ENCODE data around the gene TATDN3. TPM values are rescaled to one million over a fixed set of nuclear protein-coding genes. Genes with fewer than 3 reads are reported as not detected.
"Not testable (repeated sequence)": the region's sequence is repeated elsewhere in the genome, so short reads cannot be mapped to it uniquely, and the experiment has no call there.

TATDN3 gene
- total and polyA plus RNA-seq, 3 donors from 2014 or later: 9.5 to 19.7 (median 17.9) TPM

DNA sequence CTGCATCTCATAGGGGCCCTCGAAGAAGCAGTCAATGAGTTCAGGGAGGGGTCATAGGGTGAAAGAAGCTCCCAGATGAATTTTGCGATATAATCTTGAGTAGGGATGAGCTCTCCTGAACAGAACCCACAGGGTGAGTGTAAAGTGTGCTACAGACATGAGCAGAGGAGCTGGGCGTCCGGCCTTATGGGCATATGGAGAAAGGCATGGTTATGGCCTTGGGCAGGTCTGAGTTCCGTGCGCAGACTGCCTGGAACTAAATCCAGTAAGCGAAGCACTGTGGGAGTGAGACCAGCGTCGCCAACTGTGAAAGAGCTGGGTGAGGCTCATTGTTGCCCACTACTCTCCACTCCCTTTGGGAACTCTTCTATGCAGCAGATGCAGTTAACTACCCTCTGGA is 28.9 kb upstream of the TATDN3 start:
- WGBS, 2 donors: 95 to 98% methylated on average over 9 of the region's 9 CpGs
- intact Hi-C loops (cut with DNase I; ENCODE audit: low total_unique reads): no loop called here
- no peak for DNase-seq
- H3K4me3 ChIP-seq: no peak overlapping the region
- no peaks in the 10 kb centered on the region for H3K4me1 ChIP-seq
- H3K27me3 ChIP-seq: no peaks in the 10 kb centered on the region
- no peaks in the 10 kb centered on the region for H3K9me3 ChIP-seq
- H3K27ac ChIP-seq: no peak overlapping the region
- H3K36me3 ChIP-seq (ENCODE audit: low read depth, missing control alignments): no peaks in the 10 kb centered on the region
- TF ChIP-seq POLR2A (IDR thresholded peaks at IDR 0.05) (no peak), CTCF (IDR thresholded peaks at IDR 0.05) (no peak)

DNA sequence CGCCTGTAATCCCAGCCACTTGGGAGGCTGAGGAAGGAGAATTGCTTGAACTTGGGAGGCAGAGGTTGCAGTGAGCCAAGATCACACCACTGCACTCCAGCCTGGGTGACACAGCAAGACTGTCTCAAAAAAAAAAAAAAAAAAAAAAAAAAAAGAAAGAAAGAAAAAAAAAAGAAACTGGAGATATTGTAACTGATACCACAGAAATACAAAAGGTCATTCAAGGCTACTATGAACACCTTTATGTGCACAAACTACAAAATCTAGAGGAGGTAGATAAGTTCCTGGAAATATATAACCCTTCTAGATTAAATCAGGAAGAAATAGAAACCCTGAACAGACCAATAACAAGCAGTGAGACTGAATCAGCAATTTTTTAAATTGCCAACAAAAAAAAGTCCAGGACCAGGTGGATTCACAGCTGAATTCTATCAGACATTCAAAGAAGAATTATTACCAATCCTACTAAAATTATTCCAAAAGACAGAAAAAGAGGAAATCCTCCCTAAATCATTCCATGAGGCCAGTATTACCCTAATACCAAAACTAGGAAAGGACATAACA is 26.9 kb upstream of the TATDN3 start:
- H3K27ac ChIP-seq; H3K4me1 ChIP-seq; H3K36me3 ChIP-seq (ENCODE audit: low read depth, missing control alignments); DNase-seq; H3K9me3 ChIP-seq; intact Hi-C loops (cut with DNase I; ENCODE audit: low total_unique reads); H3K27me3 ChIP-seq; H3K4me3 ChIP-seq: not testable (repeated sequence)
- 92 to 93% methylated on average over 1 of the region's 1 CpG for WGBS, 2 donors

DNA sequence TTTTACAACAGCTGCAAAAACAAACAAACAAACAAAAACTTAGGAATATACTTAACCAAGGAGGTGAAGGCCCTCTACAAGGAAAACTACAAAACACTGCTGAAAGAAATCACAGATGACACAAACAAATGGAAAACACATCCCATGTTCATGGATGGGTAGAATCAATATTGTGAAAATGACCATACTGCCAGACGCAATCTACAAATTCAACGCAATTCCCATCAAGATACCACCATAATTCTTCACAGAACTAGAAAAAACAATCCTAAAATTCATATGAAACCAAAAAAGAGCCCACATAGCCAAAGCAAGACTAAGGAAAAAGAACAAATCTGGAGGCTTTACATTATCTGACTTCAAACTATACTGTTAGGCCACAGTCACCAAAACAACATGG is 24.9 kb upstream of the TATDN3 start:
- H3K4me3 ChIP-seq; H3K36me3 ChIP-seq (ENCODE audit: low read depth, missing control alignments); H3K4me1 ChIP-seq; DNase-seq; H3K27ac ChIP-seq; H3K9me3 ChIP-seq; H3K27me3 ChIP-seq; intact Hi-C loops (cut with DNase I; ENCODE audit: low total_unique reads): not testable (repeated sequence)
- 46 to 99% methylated on average over 2 of the region's 2 CpGs for WGBS, 2 donors

DNA sequence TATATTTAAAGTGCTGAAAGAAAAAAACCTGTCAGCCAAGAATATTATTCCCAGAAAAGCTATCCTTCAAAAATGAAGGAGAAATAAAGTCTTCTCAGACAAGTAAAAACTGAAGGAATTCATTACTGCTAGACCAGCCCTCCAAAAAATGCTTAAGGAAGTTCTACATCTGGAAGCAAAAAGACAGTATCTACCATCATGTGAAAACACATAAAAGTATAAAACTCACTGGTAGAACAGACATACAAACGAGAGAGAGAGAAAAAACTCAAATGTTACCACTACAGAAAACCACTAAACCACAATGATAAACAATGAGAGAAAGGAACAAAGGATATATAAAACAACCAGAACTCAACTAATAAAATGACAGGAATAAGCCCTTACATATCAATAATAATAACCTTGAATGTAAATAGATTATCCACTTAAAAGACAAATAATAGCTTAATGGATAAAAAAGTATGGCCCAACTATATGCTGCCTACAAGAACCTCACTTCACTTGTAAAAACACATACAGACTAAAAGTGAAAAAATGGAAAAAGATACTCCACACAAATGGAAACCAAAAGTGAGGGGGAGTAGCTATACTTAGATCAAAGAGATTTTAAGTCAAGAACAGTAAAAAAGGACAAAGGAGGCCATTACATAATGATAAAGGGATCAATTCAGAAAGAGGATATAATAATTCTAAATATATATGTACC is 22.1 kb upstream of the TATDN3 start:
- DNase-seq: no peak
- H3K9me3 ChIP-seq: no peaks in the 10 kb centered on the region
- no peaks in the 10 kb centered on the region for H3K27me3 ChIP-seq
- no peaks in the 10 kb centered on the region for H3K36me3 ChIP-seq (ENCODE audit: low read depth, missing control alignments)
- no peak overlapping the region for H3K27ac ChIP-seq
- 81 to 88% methylated on average over 1 of the region's 1 CpG for WGBS, 2 donors
- intact Hi-C loops (cut with DNase I; ENCODE audit: low total_unique reads): no loop called here
- H3K4me1 ChIP-seq: no peaks in the 10 kb centered on the region
- TF ChIP-seq POLR2A (IDR thresholded peaks at IDR 0.05) (no peak), CTCF (IDR thresholded peaks at IDR 0.05) (no peak)
- no peak overlapping the region for H3K4me3 ChIP-seq

DNA sequence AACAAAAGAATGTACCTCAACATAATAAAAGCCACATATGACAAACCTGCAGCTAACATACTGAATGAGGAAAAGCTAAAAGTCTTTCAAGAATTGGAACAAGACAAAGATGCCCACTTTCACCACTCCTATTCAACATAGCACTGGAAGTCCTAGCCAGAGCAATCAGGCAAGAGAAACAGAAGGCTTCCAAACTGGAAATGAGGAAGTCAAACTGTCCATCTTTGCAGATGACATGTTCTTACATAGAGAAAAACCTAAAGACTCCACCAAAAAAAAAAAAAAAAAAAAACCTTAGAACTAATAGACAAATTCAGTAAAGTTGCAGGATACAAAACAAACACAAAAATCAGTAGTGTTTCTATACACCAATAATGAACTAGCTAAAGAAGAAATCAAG is 20.4 kb upstream of the TATDN3 start:
- DNase-seq: no peak
- intact Hi-C loops (cut with DNase I; ENCODE audit: low total_unique reads): no loop called here
- H3K27ac ChIP-seq: no peak overlapping the region

More for the DNA sequence above, 20.4 kb upstream of the TATDN3 start:
- Histone ChIP-seq H3K4me3 (no peak overlapping the region), H3K27me3 (no peaks in the 10 kb centered on the region), H3K4me1 (no peaks in the 10 kb centered on the region), H3K9me3 (no peaks in the 10 kb centered on the region), H3K36me3 (ENCODE audit: low read depth, missing control alignments) (no peaks in the 10 kb centered on the region)
- no peak for TF ChIP-seq POLR2A (IDR thresholded peaks at IDR 0.05)
- no peak for TF ChIP-seq CTCF (IDR thresholded peaks at IDR 0.05)
